Body of pancreas (tissue), 4 donors: ENCODE data around the gene PLEKHG3. TPM values are rescaled to one million over a fixed set of nuclear protein-coding genes. Genes with fewer than 3 reads are reported as not detected.

Experiments
- ATAC-seq: fragments of 150-250 bp; one replicate; pipeline ENCODE4 v1.9.1; 2016
- DNase-seq, 4 donors: peaks; one replicate each; pipeline ENCODE4 v3.0.0-alpha.2; 2019
- H3K27ac ChIP-seq, 4 donors: fragments of 200-600 bp; sonication (generic); 1 replicate in 3 of 4; 2 replicates in 1 of 4; pipeline versions ENCODE4 v1.5.1 to v1.6.1; 2016 to 2019; ENCODE audit warnings: mild to moderate bottlenecking in 1 of 4, mixed read lengths in 1 of 4, moderate library complexity in 1 of 4
- H3K27me3 ChIP-seq, 2 donors: fragments of 200-600 bp; sonication (generic); one replicate each; pipeline ENCODE4 v1.6.0; 2016; ENCODE audit warnings: mild to moderate bottlenecking in 1 of 2
- H3K36me3 ChIP-seq, 2 donors: fragments of 200-600 bp; sonication (generic); replicated peaks in 1 of 2; 2 replicates each; pipeline ENCODE4 v1.5.1; 2016; ENCODE audit warnings: low read depth in 2 of 2; ENCODE audit not compliant: insufficient read depth in 1 of 2
- H3K4me1 ChIP-seq: fragments of 200-600 bp; sonication (generic); one replicate; pipeline ENCODE4 v1.6.0; 2016
- H3K4me3 ChIP-seq, 2 donors: fragments of 200-600 bp; sonication (generic); 1 replicate in 1 of 2; 2 replicates in 1 of 2; pipeline ENCODE4 v1.5.1; 2016 to 2019
- H3K9me3 ChIP-seq, 3 donors: fragments of 200-600 bp; sonication (generic); 1 replicate in 2 of 3; 2 replicates in 1 of 3; pipeline ENCODE4 v1.5.1; 2016
- POLR2A ChIP-seq, 3 donors: fragments of 450-650 bp; IDR thresholded peaks; one replicate each; pipeline ENCODE4 v1.6.1; 2016; ENCODE audit warnings: antibody characterized with exemption in 3 of 3, mild to moderate bottlenecking in 2 of 3
- whole genome bisulfite sequencing, 2 donors: methylation state at CpG; one replicate each; pipeline ENCODE4 v1.1.5; 2017; 5-methylcytosine and 5-hydroxymethylcytosine counted together
- intact Hi-C: fragments of 100-400 bp; cut with DNase I; formaldehyde crosslinking; loops from one replicate; pipeline ENCODE4 v1.15.1; 2023
- total RNA-seq, 2 donors: library from RNA; depleted of rRNA; stranded (reverse); fragments of >200 nt; gene quantifications; one replicate each; pipeline ENCODE4 v1.1.0, GENCODE V29; 2016
- TF ChIP-seq, protein P1 (sequence below), 7 experiments: fragments of 450-650 bp in 4 of 7; fragments of 200-600 bp in 3 of 7; sonication (generic) in 3 of 7; IDR thresholded peaks; one replicate each; pipeline ENCODE4 v1.5.1; 2016 to 2019; ENCODE audit warnings: antibody characterized with exemption in 7 of 7

The PLEKHG3 gene
- total RNA-seq, 2 donors from 2014 or later = 34.5 to 40.2 TPM

DNA sequence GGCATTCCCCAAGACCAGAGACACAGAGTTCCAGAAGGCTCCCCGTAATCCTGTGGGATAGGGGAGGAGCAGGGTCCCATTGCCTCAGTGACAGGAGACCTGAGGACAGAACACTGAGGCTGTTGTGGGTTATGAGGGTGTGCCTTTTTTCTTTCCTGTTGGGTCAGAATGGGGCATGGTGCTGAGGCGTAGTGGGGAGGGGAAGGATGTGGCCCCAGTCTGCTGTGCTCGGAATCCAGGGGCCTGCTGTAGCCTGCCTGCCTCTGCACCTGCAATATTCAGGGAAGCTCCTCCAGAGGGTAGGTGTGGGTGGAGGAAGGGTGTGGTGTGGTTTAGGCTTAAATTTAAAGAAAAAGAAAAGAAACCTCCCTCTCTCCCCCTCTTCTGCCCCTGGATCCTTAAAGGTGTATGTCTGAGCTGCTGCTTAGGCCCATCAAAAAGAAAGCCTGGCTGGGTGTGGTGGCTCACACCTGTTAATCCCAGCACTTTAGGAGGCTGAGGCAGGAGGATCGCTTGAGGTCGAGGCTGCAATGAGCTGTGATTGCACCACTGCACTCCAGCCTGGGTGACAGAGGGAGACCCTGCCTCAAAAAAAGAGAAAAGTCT, 18.7 kb downstream of the PLEKHG3 start:
- WGBS, 2 donors = 83 to 98% methylated on average over 4 to 5 of the region's 5 CpGs
- TF ChIP-seq, protein P1, sequence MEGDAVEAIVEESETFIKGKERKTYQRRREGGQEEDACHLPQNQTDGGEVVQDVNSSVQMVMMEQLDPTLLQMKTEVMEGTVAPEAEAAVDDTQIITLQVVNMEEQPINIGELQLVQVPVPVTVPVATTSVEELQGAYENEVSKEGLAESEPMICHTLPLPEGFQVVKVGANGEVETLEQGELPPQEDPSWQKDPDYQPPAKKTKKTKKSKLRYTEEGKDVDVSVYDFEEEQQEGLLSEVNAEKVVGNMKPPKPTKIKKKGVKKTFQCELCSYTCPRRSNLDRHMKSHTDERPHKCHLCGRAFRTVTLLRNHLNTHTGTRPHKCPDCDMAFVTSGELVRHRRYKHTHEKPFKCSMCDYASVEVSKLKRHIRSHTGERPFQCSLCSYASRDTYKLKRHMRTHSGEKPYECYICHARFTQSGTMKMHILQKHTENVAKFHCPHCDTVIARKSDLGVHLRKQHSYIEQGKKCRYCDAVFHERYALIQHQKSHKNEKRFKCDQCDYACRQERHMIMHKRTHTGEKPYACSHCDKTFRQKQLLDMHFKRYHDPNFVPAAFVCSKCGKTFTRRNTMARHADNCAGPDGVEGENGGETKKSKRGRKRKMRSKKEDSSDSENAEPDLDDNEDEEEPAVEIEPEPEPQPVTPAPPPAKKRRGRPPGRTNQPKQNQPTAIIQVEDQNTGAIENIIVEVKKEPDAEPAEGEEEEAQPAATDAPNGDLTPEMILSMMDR (IDR thresholded peaks at IDR 0.05) = no peak
- TF ChIP-seq POLR2A (IDR thresholded peaks at IDR 0.05) = no peak
- Histone ChIP-seq H3K9me3 (no peaks in the 10 kb centered on the region), H3K27ac (peak overlapping the region; percentile 62 to 93 (median 92)), H3K4me3 (no peak overlapping the region), H3K27me3 (no peaks in the 10 kb centered on the region), H3K36me3 (no peaks in the 10 kb centered on the region), H3K4me1 (peaks cover 97% of the 10 kb centered on the region)
- DNase-seq (peak in 2 of 4 donors; percentile 2 to 9), ATAC-seq (no peak)
- intact Hi-C loops = no loop called here

DNA sequence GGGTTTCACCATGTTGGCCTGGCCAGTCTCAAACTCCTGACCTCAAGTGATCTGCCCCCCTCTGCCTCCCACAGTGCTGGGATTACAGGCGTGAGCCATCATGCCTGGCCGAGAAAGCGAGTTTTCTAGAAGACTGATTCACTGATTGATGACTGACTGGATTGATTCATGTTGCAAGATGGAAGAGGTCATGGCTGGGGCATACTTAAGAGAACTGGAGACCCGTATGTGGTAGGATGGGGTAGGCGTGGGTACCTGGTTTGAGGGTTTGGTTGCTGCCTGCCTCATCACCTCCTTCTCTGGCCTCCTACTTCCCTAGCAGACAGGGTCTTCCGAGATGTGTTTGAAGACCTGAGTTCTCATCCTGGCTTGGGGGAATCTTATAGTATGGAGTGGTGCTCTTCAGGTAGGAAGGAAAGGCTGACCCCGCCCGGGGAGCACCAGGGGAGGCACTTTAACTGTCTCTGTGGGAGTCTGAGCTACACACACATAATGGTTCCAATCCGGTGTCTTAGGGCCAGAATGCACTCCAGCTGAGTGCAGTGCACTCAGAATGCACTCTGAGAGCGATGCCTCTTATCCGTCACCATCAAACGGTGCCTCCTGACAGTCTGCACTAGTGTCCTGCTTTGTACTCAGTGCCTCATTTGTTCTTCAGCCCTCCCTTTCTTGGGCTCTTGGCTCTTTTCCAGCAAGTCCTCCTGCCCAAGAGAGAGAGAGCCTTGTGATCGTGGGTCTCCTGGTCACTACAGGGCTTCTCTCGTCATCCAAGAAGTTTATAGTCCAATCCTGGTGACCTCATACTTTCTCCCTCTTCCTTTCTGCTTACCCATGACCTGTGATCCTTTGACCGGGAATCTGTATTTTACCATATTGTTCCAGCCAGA, 19.7 kb downstream of the PLEKHG3 start:
- H3K27ac ChIP-seq = peak overlapping the region; percentile 6 to 93 (median 64)
- H3K27me3 ChIP-seq = no peaks in the 10 kb centered on the region
- H3K9me3 ChIP-seq = no peaks in the 10 kb centered on the region
- intact Hi-C loops = no loop called here
- peaks cover 0 to 3% of the 10 kb centered on the region in 2 donors for H3K36me3 ChIP-seq
- TF ChIP-seq, protein P1 (IDR thresholded peaks at IDR 0.05) = no peak
- TF ChIP-seq POLR2A (IDR thresholded peaks at IDR 0.05) = no peak
- WGBS, 2 donors = 73 to 75% methylated on average over 13 to 15 of the region's 15 CpGs
- ATAC-seq (no peak), DNase-seq (peak in 2 of 4 donors; percentile 18 to 38)
- no peak overlapping the region for H3K4me3 ChIP-seq
- H3K4me1 ChIP-seq = peaks cover 87% of the 10 kb centered on the region

DNA sequence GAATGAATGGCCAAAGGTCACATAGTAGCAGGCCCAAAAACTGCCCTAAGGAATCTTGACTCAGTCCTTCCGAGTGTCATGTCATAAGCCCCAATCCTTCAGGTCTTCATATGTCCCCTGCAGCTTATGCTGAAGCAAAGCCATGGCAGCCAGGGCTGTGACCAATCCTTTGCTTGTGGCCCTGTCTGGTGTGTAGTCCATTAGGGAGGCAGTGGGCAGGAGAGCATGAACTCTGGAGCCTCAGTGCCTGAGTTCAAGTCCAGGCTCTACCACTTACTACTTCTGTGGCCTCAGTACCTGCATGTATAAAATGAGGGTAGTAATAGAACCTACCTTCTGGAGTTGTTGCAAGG, 20.3 kb downstream of the PLEKHG3 start:
- peak in 2 of 4 donors; percentile 4 to 13 for DNase-seq
- H3K27ac ChIP-seq = peak overlapping the region in 3 of 4 donors; percentile 62 to 93 (median 67)
- H3K4me1 ChIP-seq = peaks cover 86% of the 10 kb centered on the region
- no peaks in the 10 kb centered on the region for H3K9me3 ChIP-seq
- no peak overlapping the region for H3K4me3 ChIP-seq
- TF ChIP-seq, protein P1 (IDR thresholded peaks at IDR 0.05) = no peak
- TF ChIP-seq POLR2A (IDR thresholded peaks at IDR 0.05) = no peak
- intact Hi-C loops = no loop called here
- WGBS, 2 donors = 67% methylated on average over 1 of the region's 1 CpG
- peaks cover 0 to 3% of the 10 kb centered on the region in 2 donors for H3K36me3 ChIP-seq
- ATAC-seq = no peak
- H3K27me3 ChIP-seq = no peaks in the 10 kb centered on the region

DNA sequence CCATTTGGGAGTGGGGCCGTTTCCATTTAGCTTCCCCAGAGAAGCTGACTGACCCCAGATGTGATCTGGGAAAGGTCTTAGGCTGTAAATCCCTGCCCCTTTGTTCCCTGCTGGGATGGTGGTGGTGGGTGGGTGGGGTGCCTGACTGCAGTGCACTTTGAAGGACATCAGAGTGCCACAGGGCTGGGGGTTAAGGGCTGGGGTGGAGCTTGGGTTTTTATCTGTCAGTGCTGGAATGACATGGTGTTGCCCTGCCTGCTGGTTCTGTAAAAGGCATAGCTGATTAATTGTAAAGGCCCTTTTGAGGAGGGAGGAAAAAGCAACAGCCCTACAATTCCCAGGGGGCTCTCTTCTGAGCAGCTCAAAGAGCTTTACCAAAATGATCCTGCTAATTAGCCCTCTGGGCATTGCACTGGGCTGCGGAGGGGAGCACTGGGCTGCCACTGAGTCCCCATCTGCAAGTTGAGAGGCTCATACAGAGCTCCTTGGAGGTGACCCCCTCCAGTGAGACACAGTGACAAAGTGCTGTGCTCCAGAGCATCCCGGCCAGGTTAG, 21.1 kb downstream of the PLEKHG3 start:
- no peak overlapping the region for H3K4me3 ChIP-seq
- H3K9me3 ChIP-seq = no peaks in the 10 kb centered on the region
- peak overlapping the region; percentile 62 to 93 (median 74) for H3K27ac ChIP-seq
- TF ChIP-seq POLR2A (IDR thresholded peaks at IDR 0.05) = no peak
- TF ChIP-seq, protein P1 (IDR thresholded peaks at IDR 0.05) = no peak
- ATAC-seq (no peak), DNase-seq (peak in 2 of 4 donors; percentile 15 to 20)
- intact Hi-C loops = no loop called here
- WGBS, 2 donors = 32 to 65% methylated on average over 2 to 3 of the region's 3 CpGs
- no peaks in the 10 kb centered on the region for H3K27me3 ChIP-seq
- peaks cover 0 to 3% of the 10 kb centered on the region in 2 donors for H3K36me3 ChIP-seq
- H3K4me1 ChIP-seq = peaks cover 80% of the 10 kb centered on the region
